Thoracic aorta (tissue), 2 donors: Measurements from ENCODE around the gene B4GALT1. TPM values are rescaled to one million over a fixed set of nuclear protein-coding genes. Genes with fewer than 3 reads are reported as not detected.

Experiments
- ATAC-seq: fragments of 150-250 bp; one replicate; pipeline ENCODE4 v1.8.0; 2017; ENCODE audit warnings: low read depth; ENCODE audit not compliant: insufficient number of reproducible peaks, low FRiP score
- DNase-seq: peaks from one replicate; pipeline ENCODE4 v3.0.0-alpha.2; 2020; ENCODE audit warnings: low spot score
- H3K27ac ChIP-seq, 2 donors: fragments of 200-600 bp; sonication (generic); 1 replicate in 1 of 2; 2 replicates in 1 of 2; pipeline ENCODE4 v1.5.1; 2016; ENCODE audit warnings: mild to moderate bottlenecking in 2 of 2, moderate library complexity in 2 of 2
- H3K27me3 ChIP-seq: fragments of 200-600 bp; sonication (generic); replicated peaks from 2 replicates; pipeline ENCODE4 v1.6.0; 2016; ENCODE audit warnings: mild to moderate bottlenecking; ENCODE audit not compliant: insufficient read depth
- H3K36me3 ChIP-seq: fragments of 200-600 bp; sonication (generic); one replicate; pipeline ENCODE4 v1.5.1; 2016
- H3K4me1 ChIP-seq, 2 donors: fragments of 200-600 bp; sonication (generic); 1 replicate in 1 of 2; 2 replicates in 1 of 2; pipeline versions ENCODE4 v1.5.1 to v1.6.0; 2016; ENCODE audit warnings: low read depth in 2 of 2, mild to moderate bottlenecking in 1 of 2; ENCODE audit not compliant: control insufficient read depth in 1 of 2
- H3K4me3 ChIP-seq: fragments of 200-600 bp; sonication (generic); 2 replicates; pipeline ENCODE4 v1.5.1; 2016; ENCODE audit warnings: mild to moderate bottlenecking
- H3K9me3 ChIP-seq: fragments of 200-600 bp; sonication (generic); 2 replicates; pipeline ENCODE4 v1.5.1; 2016
- CTCF ChIP-seq: fragments of 200-600 bp; sonication (generic); IDR thresholded peaks from one replicate; pipeline ENCODE4 v1.5.1; 2019; ENCODE audit warnings: antibody characterized with exemption
- total RNA-seq, 2 donors: library from RNA; depleted of rRNA; stranded (reverse); fragments of >200 nt; gene quantifications; one replicate each; pipeline versions ENCODE4 v1.1.0 to v1.2.3, GENCODE V29; 2016

Gene B4GALT1
- total RNA-seq, 2 donors from 2014 or later, result 59.4 to 86.6 TPM

- H3K27me3 ChIP-seq, result no peaks in the 10 kb centered on the region
- no peak for TF ChIP-seq CTCF
- ATAC-seq, result no peak
- no peaks in the 10 kb centered on the region for H3K9me3 ChIP-seq
- H3K27ac ChIP-seq, result no peak overlapping the region
- H3K36me3 ChIP-seq, result peaks cover 15% of the 10 kb centered on the region
- no peak for DNase-seq
- H3K4me3 ChIP-seq, result no peak overlapping the region
- H3K4me1 ChIP-seq, result peaks cover 48 to 72% of the 10 kb centered on the region in 2 donors
Observed at GRCh38 chr9:33136721-33137670, 30.1 kb downstream of the B4GALT1 start.

- no peaks in the 10 kb centered on the region for H3K27me3 ChIP-seq
- TF ChIP-seq CTCF, result no peak
- H3K9me3 ChIP-seq, result no peaks in the 10 kb centered on the region
- H3K27ac ChIP-seq, result peak overlapping the region in 1 of 2 donors; percentile 13
- no peak overlapping the region for H3K4me3 ChIP-seq
- no peak for ATAC-seq
- peaks cover 15% of the 10 kb centered on the region for H3K36me3 ChIP-seq
- peaks cover 48 to 72% of the 10 kb centered on the region in 2 donors for H3K4me1 ChIP-seq
- DNase-seq, result no peak
Observed at GRCh38 chr9:33135470-33135958, 31.6 kb downstream of the B4GALT1 start.

- H3K4me3 ChIP-seq, result no peak overlapping the region
- DNase-seq (no peak), ATAC-seq (no peak)
- no peaks in the 10 kb centered on the region for H3K27me3 ChIP-seq
- no peak for TF ChIP-seq CTCF
- H3K36me3 ChIP-seq, result peaks cover 15% of the 10 kb centered on the region
- H3K27ac ChIP-seq, result no peak overlapping the region
- peaks cover 48 to 72% of the 10 kb centered on the region in 2 donors for H3K4me1 ChIP-seq
- no peaks in the 10 kb centered on the region for H3K9me3 ChIP-seq
Observed at GRCh38 chr9:33135031-33135461, 32.1 kb downstream of the B4GALT1 start.

- ATAC-seq (no peak), DNase-seq (no peak)
- no peaks in the 10 kb centered on the region for H3K9me3 ChIP-seq
- TF ChIP-seq CTCF, result no peak
- H3K36me3 ChIP-seq, result peaks cover 28% of the 10 kb centered on the region
- peaks cover 35 to 74% of the 10 kb centered on the region in 2 donors for H3K4me1 ChIP-seq
- H3K27ac ChIP-seq, result no peak overlapping the region
- no peak overlapping the region for H3K4me3 ChIP-seq
- H3K27me3 ChIP-seq, result no peaks in the 10 kb centered on the region
Observed at GRCh38 chr9:33133186-33133585, 34.0 kb downstream of the B4GALT1 start.
